Ectodermal cell (in vitro differentiated cells): ENCODE results near the gene CNTN1.

Experiments used
- H3K27ac ChIP-seq: 2 replicates; pipeline ENCODE4 v1.7.0; 2013; ENCODE audit warnings: mild to moderate bottlenecking, low read depth, low read length; ENCODE audit not compliant: insufficient read depth, poor library complexity, severe bottlenecking
- H3K27me3 ChIP-seq: 2 replicates; pipeline ENCODE4 v1.7.0; 2013; ENCODE audit warnings: mild to moderate bottlenecking, low read length; ENCODE audit not compliant: insufficient read depth, control insufficient read depth, poor library complexity, severe bottlenecking
- H3K36me3 ChIP-seq: one replicate; pipeline ENCODE4 v1.7.0; 2013; ENCODE audit warnings: low read length; ENCODE audit not compliant: control insufficient read depth, insufficient read depth
- H3K4me1 ChIP-seq: one replicate; pipeline ENCODE4 v1.7.0; 2013; ENCODE audit warnings: low read length; ENCODE audit not compliant: control insufficient read depth, insufficient read depth
- H3K4me3 ChIP-seq: 2 replicates; pipeline ENCODE4 v1.7.0; 2013; ENCODE audit warnings: low read depth, low read length, control low read depth; ENCODE audit not compliant: insufficient read depth
- H3K9me3 ChIP-seq: 2 replicates; pipeline ENCODE4 v1.7.0; 2013; ENCODE audit warnings: mild to moderate bottlenecking, low read length, moderate library complexity; ENCODE audit not compliant: control insufficient read depth
- WGBS, 2 experiments: methylation state at CpG; one replicate each; pipeline ENCODE4 v1.1.7; 2013; ENCODE audit warnings: missing lambda C conversion rate in 2 of 2; 5-methylcytosine and 5-hydroxymethylcytosine counted together

Gene CNTN1

GRCh38 chr12:40752011-40752410 is 59.8 kb downstream of the CNTN1 start:
- Histone ChIP-seq H3K36me3 (no peaks in the 10 kb centered on the region), H3K4me3 (no peak overlapping the region), H3K4me1 (no peaks in the 10 kb centered on the region), H3K27ac (no peak overlapping the region), H3K27me3 (no peaks in the 10 kb centered on the region), H3K9me3 (no peaks in the 10 kb centered on the region)
- 92 to 96% methylated on average over 2 of the region's 2 CpGs for WGBS, 2 experiments

GRCh38 chr12:40760821-40761220 is 68.6 kb downstream of the CNTN1 start:
- Histone ChIP-seq H3K27me3 (no peaks in the 10 kb centered on the region), H3K4me3 (no peak overlapping the region), H3K9me3 (no peaks in the 10 kb centered on the region), H3K4me1 (no peaks in the 10 kb centered on the region), H3K27ac (no peak overlapping the region), H3K36me3 (no peaks in the 10 kb centered on the region)

GRCh38 chr12:40762072-40762471 is 69.8 kb downstream of the CNTN1 start:
- no peak overlapping the region for H3K27ac ChIP-seq
- H3K4me3 ChIP-seq, result no peak overlapping the region
- WGBS, 2 experiments, result 86 to 100% methylated on average over 1 of the region's 1 CpG

GRCh38 chr12:40768125-40768864 is 76.1 kb downstream of the CNTN1 start:
- Histone ChIP-seq H3K4me1 (no peaks in the 10 kb centered on the region), H3K9me3 (no peaks in the 10 kb centered on the region), H3K27me3 (no peaks in the 10 kb centered on the region), H3K36me3 (no peaks in the 10 kb centered on the region), H3K27ac (no peak overlapping the region), H3K4me3 (no peak overlapping the region)
- 92 to 94% methylated on average over 8 of the region's 8 CpGs for WGBS, 2 experiments

More at GRCh38 chr12:40762072-40762471, 69.8 kb downstream of the CNTN1 start:
- no peaks in the 10 kb centered on the region for H3K9me3 ChIP-seq
- no peaks in the 10 kb centered on the region for H3K4me1 ChIP-seq
- no peaks in the 10 kb centered on the region for H3K36me3 ChIP-seq
- H3K27me3 ChIP-seq, result no peaks in the 10 kb centered on the region

- H3K27ac ChIP-seq, result no peak overlapping the region
- WGBS, 2 experiments, result 0 to 35% methylated on average over 1 to 2 of the region's 2 CpGs
- H3K36me3 ChIP-seq, result no peaks in the 10 kb centered on the region
- H3K4me1 ChIP-seq, result no peaks in the 10 kb centered on the region
- H3K4me3 ChIP-seq, result no peak overlapping the region
- H3K27me3 ChIP-seq, result no peaks in the 10 kb centered on the region
- H3K9me3 ChIP-seq, result no peaks in the 10 kb centered on the region
Observed at GRCh38 chr12:40769846-40770245, 77.6 kb downstream of the CNTN1 start.

GRCh38 chr12:40770781-40771180 is 78.5 kb downstream of the CNTN1 start:
- no peaks in the 10 kb centered on the region for H3K9me3 ChIP-seq
- H3K27me3 ChIP-seq, result no peaks in the 10 kb centered on the region
- 84% methylated on average over 2 of the region's 2 CpGs; no CpG with 5 or more reads in 1 of the 2 experiments for WGBS, 2 experiments
- no peaks in the 10 kb centered on the region for H3K4me1 ChIP-seq
- H3K36me3 ChIP-seq, result no peaks in the 10 kb centered on the region
- H3K27ac ChIP-seq, result no peak overlapping the region
- H3K4me3 ChIP-seq, result no peak overlapping the region

GRCh38 chr12:40775661-40776060 is 83.4 kb downstream of the CNTN1 start:
- H3K9me3 ChIP-seq, result no peaks in the 10 kb centered on the region
- no peak overlapping the region for H3K27ac ChIP-seq
- H3K4me1 ChIP-seq, result no peaks in the 10 kb centered on the region
- WGBS, 2 experiments, result 88 to 100% methylated on average over 1 to 2 of the region's 2 CpGs
- H3K36me3 ChIP-seq, result no peaks in the 10 kb centered on the region
- H3K4me3 ChIP-seq, result no peak overlapping the region
- no peaks in the 10 kb centered on the region for H3K27me3 ChIP-seq

GRCh38 chr12:40784102-40784501 is 91.9 kb downstream of the CNTN1 start:
- Histone ChIP-seq H3K27me3 (no peaks in the 10 kb centered on the region), H3K4me1 (no peaks in the 10 kb centered on the region), H3K4me3 (no peak overlapping the region), H3K27ac (no peak overlapping the region), H3K9me3 (no peaks in the 10 kb centered on the region), H3K36me3 (no peaks in the 10 kb centered on the region)
- 93 to 97% methylated on average over 1 to 2 of the region's 2 CpGs for WGBS, 2 experiments

- H3K9me3 ChIP-seq, result no peaks in the 10 kb centered on the region
- H3K27ac ChIP-seq, result no peak overlapping the region
- no peak overlapping the region for H3K4me3 ChIP-seq
- no peaks in the 10 kb centered on the region for H3K36me3 ChIP-seq
- 85 to 86% methylated on average over 3 of the region's 3 CpGs for WGBS, 2 experiments
- no peaks in the 10 kb centered on the region for H3K4me1 ChIP-seq
- H3K27me3 ChIP-seq, result no peaks in the 10 kb centered on the region
Observed at GRCh38 chr12:40788276-40788675, 96.0 kb downstream of the CNTN1 start.

GRCh38 chr12:40792792-40793386 is 100.7 kb downstream of the CNTN1 start:
- 27 to 29% methylated on average over 4 to 5 of the region's 5 CpGs for WGBS, 2 experiments
- Histone ChIP-seq H3K4me3 (no peak overlapping the region), H3K9me3 (no peaks in the 10 kb centered on the region), H3K4me1 (no peaks in the 10 kb centered on the region), H3K27ac (no peak overlapping the region), H3K36me3 (no peaks in the 10 kb centered on the region), H3K27me3 (no peaks in the 10 kb centered on the region)
